Mesodermal cell (in vitro differentiated cells): ENCODE results near the gene TTLL13.
A peak's percentile ranks its signal among the peaks of the same experiment; 100 is the strongest.
"Not testable (repeated sequence)": the region's sequence is repeated elsewhere in the genome, so short reads cannot be mapped to it uniquely, and the experiment has no call there.

ENCODE experiments used
- H3K27ac ChIP-seq: 2 replicates; pipeline ENCODE4 v1.7.0; 2013; ENCODE audit warnings: mild to moderate bottlenecking, low read depth, low read length, moderate library complexity; ENCODE audit not compliant: severe bottlenecking
- H3K36me3 ChIP-seq: 2 replicates; pipeline ENCODE4 v1.7.1; 2013; ENCODE audit warnings: mild to moderate bottlenecking, low read length, moderate library complexity; ENCODE audit not compliant: control insufficient read depth, insufficient read depth
- H3K4me1 ChIP-seq: one replicate; pipeline ENCODE4 v1.7.1; 2013; ENCODE audit warnings: mild to moderate bottlenecking, low read length; ENCODE audit not compliant: insufficient read depth, control insufficient read depth, poor library complexity, severe bottlenecking
- H3K4me3 ChIP-seq: 2 replicates; pipeline ENCODE4 v1.7.0; 2013; ENCODE audit warnings: low read length, control low read depth, mild to moderate bottlenecking; ENCODE audit not compliant: insufficient read depth, poor library complexity, severe bottlenecking; ENCODE audit errors: extremely low read depth
- H3K9me3 ChIP-seq: 2 replicates; pipeline ENCODE4 v1.7.1; 2013; ENCODE audit warnings: mild to moderate bottlenecking, low read length, moderate library complexity; ENCODE audit not compliant: control insufficient read depth
- whole genome bisulfite sequencing, 2 experiments: methylation state at CpG; one replicate each; pipeline ENCODE4 v1.1.5; 2013; ENCODE audit warnings: missing lambda C conversion rate in 2 of 2; ENCODE audit not compliant: insufficient coverage in 2 of 2; 5-methylcytosine and 5-hydroxymethylcytosine counted together

The TTLL13 gene

DNA sequence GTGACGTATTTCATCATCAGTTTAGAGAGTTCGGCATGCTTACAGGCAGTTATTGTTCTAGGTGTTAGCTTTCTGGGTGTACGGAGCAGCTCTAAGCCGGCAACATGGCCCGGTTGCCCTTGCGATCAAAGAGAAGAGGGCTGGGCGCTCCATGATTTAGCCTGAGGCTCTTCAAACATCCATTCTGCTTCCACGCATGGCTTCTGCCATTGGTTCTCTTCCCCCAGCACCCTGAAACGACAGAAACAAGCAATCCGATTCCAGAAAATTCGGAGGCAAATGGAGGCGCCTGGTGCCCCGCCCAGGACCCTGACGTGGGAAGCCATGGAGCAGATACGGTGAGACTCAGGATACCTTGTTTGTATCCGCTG is 16.7 kb downstream of the TTLL13 start:
- 0 to 1% methylated on average over 12 to 15 of the region's 16 CpGs for WGBS, 2 experiments
- H3K4me1 ChIP-seq = peaks cover 11% of the 10 kb centered on the region
- peak overlapping the region; percentile 68 for H3K4me3 ChIP-seq
- H3K36me3 ChIP-seq = peaks cover 39% of the 10 kb centered on the region
- H3K9me3 ChIP-seq = no peaks in the 10 kb centered on the region
- H3K27ac ChIP-seq = peak overlapping the region; percentile 93

DNA sequence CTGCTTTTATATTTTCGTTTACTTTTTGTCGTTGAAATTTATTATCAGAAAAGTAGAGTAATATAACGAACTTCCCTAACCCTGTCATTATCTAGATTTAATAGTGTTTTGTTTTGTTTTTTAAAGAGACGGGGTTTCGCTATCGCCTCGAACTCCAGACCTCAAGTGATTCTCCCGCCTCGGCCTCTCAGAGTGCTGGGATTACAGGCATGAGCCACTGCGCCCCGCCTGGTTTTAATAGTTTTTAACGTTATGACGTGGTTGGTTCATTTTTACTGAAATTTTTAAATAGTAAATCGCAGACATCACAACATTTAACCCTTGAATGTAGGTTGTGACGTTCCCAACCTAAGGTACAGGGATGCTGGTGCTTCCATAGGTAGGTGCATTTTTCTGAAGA is 17.1 kb downstream of the TTLL13 start:
- H3K27ac ChIP-seq = peak overlapping the region; percentile 93
- 36% methylated on average over 6 of the region's 15 CpGs; no CpG with 5 or more reads in 1 of the 2 experiments for WGBS, 2 experiments

DNA sequence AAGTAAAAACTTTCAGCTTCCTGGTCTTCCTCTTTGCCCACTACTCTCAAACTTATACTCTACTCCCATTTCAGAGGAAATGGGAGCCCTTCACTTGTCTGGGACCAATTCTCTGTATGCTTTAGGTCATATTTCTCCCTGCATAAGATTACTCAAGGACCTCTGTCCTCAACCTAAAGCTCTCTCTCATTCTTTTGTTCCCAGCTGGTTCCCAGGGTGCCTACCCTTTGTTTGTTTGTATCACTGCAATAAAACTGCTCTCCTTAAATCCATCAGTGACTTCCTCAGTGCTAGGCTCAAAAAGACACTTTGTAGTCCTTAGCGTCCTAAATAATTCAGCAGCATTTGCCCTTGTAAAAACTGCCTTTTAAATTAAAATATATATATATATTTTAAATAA is 19.1 kb downstream of the TTLL13 start:
- peaks cover 62% of the 10 kb centered on the region for H3K36me3 ChIP-seq
- no peak overlapping the region for H3K27ac ChIP-seq
- H3K4me3 ChIP-seq = no peak overlapping the region
- no CpG with 5 or more reads among the region's 1 CpG for WGBS, 2 experiments
- H3K9me3 ChIP-seq = no peaks in the 10 kb centered on the region
- H3K4me1 ChIP-seq = peaks cover 11% of the 10 kb centered on the region

More for the DNA sequence above, 17.1 kb downstream of the TTLL13 start:
- peak overlapping the region; percentile 68 for H3K4me3 ChIP-seq
- H3K36me3 ChIP-seq = peaks cover 43% of the 10 kb centered on the region
- H3K9me3 ChIP-seq = no peaks in the 10 kb centered on the region
- peaks cover 11% of the 10 kb centered on the region for H3K4me1 ChIP-seq

DNA sequence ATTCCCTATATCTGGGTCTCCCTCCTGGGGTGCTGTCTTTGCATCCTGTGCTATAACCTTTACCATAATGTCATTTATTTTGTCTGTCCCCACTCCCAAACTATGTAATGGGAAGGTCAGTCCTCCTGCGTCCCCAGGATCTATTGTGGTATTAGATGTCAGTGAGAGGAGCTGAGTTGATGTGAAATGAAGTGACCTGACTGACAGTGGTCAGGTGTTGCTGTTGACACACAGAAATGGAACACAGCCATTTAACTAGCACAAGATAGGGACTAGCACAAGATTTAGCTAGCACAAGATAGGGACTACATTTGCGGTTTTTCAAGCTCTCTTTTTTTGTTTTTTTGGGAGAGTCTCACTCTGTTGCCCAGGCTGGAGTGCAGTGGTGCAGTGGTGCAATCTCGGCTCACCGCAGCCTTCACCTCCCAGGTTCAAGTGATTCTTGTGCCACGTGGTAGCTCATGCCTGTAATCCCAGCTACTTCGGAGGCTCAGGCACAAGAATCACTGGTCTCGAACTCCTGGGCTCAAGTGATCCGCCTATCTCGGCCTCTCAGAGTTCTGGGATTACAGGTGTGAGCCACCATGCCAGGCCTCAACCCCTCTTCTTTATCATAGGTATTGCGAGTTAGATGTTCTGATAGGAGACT is 21.3 kb downstream of the TTLL13 start:
- peaks cover 75% of the 10 kb centered on the region for H3K36me3 ChIP-seq

DNA sequence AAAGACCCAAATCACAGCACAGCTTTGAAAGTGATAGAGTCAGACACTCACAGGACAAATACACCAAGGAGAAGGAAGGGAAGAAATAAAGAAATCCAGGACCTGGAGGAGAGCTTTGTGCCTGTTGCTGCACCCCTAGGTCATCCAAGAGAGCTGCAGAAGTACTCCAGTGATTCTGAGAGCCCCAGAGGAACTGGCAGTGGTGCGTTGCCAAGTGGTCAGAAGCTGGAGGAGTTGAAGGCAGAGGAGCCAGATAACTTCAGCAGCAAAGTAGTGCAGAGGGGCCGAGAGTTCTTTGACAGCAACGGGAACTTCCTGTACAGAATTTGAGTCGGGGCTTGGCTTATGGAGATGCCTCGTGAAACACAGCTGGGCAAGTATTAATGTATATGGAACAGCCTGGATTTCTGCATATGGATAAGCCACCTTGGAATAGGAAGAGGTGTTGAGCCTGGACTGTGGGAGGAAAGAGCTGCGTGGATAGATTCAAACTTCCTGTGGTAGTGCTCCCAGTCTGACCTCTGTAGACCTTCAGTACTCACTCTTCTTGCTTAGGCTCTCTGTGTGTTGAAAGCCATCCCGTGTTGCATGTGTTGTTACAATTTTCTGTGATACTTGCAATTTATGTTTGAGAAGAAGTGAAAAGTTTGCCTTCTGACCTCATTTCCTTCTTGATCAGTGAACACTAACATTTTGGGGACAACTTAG is 22.3 kb downstream of the TTLL13 start:
- Histone ChIP-seq H3K27ac (peak overlapping the region; percentile 16), H3K4me3 (no peak overlapping the region), H3K9me3 (no peaks in the 10 kb centered on the region), H3K36me3 (peaks cover 80% of the 10 kb centered on the region), H3K4me1 (peaks cover 11% of the 10 kb centered on the region)
- 94 to 97% methylated on average over 5 to 6 of the region's 7 CpGs for WGBS, 2 experiments

More for the DNA sequence above, 21.3 kb downstream of the TTLL13 start:
- Histone ChIP-seq H3K4me3 (no peak overlapping the region), H3K4me1 (peaks cover 11% of the 10 kb centered on the region), H3K27ac (no peak overlapping the region), H3K9me3 (no peaks in the 10 kb centered on the region)
- 90 to 97% methylated on average over 8 to 10 of the region's 10 CpGs for WGBS, 2 experiments

DNA sequence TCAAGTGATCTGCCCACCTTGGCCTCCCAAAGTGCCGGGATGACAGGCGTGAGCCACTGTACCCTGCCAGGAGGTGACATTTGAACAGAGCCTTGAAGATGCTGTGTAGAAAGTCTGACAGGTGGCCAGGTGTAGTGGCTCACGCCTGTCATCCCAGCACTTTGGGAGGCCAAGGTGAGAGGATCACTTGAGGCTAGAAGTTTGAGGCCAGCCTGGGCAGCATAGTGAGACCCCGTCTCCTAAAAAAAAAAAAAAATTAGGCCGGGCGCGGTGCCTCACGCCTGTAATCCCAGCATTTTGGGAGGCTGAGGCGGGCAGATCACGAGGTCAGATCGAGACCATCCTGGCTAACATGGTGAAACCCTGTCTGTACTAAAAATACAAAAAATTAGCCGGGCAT is 29.1 kb downstream of the TTLL13 start:
- peaks cover 17% of the 10 kb centered on the region for H3K36me3 ChIP-seq
- H3K4me3 ChIP-seq, H3K27ac ChIP-seq, H3K9me3 ChIP-seq, H3K4me1 ChIP-seq: not testable (repeated sequence)
- 86 to 96% methylated on average over 9 to 11 of the region's 12 CpGs for WGBS, 2 experiments

DNA sequence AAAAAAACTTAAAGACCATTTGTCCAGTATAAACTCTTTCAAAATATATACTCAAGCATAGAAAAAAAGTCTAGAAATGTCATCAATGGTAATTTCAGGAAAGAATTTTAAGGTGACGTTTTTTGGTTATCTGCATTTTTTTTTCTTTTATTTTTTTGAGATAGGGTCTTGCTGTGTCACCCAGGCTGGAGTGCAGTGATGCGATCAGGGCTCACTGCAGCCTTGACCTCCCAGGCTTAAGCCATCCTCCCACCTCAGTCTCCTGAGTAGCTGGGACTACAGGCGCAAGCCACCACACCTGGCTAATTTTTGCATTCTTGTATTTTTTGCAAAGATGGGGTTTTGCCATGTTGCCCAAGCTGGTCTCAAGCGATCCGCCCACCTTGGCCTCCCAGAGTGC is 31.4 kb downstream of the TTLL13 start:
- H3K9me3 ChIP-seq, H3K4me1 ChIP-seq, H3K36me3 ChIP-seq, H3K4me3 ChIP-seq, H3K27ac ChIP-seq: not testable (repeated sequence)
- WGBS, 2 experiments = 93 to 100% methylated on average over 3 of the region's 5 CpGs

DNA sequence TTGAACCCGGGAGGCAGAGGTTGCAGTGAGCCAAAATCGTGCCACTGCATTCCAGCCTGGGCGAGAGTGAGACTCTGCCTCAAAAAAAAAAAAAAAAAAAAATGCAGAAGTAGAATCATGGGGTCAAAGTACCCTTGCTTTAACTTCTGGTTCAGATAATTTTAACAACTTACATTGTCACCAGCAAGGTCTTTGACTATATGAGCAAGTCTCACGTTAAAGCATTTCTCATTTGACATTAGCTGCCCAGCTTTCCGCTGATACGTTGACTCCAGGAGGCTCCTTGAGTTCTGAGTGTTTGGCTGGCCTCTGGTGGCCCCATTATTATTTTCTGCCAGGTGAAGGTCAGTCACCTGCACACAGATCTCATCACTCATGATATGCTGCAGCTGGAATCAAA is 32.3 kb downstream of the TTLL13 start:
- H3K27ac ChIP-seq, H3K4me1 ChIP-seq, H3K36me3 ChIP-seq, H3K4me3 ChIP-seq, H3K9me3 ChIP-seq: not testable (repeated sequence)
- 92 to 93% methylated on average over 5 of the region's 6 CpGs for WGBS, 2 experiments

DNA sequence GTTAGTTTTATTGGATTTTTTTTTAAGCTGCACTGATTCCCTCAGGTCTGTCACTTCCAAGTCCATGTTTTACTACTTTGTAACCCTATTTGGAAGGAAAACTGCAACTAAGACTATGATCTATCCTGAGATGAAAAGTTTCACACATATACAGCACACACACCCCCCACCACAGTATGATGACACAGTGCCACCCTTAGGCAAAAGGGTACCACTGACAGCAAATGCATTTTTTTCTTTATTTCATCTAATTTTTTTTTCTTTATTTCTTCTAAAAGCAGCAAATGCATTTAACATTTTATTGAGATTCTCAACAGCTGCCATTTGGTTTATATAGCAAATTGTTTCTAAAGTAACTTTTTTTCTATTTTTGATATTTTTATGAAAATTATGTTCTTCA is 37.3 kb downstream of the TTLL13 start:
- Histone ChIP-seq H3K4me3 (no peak overlapping the region), H3K4me1 (no peaks in the 10 kb centered on the region), H3K27ac (no peak overlapping the region), H3K36me3 (no peaks in the 10 kb centered on the region), H3K9me3 (no peaks in the 10 kb centered on the region)

DNA sequence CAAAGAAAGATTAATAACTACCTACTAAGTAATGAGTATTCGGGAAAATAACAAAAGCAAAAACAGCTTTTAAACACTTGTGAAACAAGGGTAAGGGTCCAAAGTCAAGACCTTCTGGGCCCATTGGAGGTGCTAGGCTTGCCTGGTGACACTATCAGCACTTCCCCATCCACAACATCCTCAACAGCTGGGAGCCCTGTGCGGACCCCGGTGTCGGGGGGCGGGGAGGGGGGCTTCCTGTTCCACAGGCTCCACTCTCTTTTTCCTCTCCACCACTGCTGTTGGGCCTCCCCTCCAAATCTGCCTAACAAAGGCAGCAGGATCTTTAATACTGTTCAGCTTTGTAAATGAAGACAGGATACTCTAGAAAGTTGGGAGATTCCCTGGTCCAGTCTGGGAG is 37.7 kb downstream of the TTLL13 start:
- Histone ChIP-seq H3K36me3 (no peaks in the 10 kb centered on the region), H3K4me3 (no peak overlapping the region), H3K4me1 (no peaks in the 10 kb centered on the region), H3K9me3 (no peaks in the 10 kb centered on the region), H3K27ac (no peak overlapping the region)
- 25 to 60% methylated on average over 1 to 4 of the region's 5 CpGs for WGBS, 2 experiments

DNA sequence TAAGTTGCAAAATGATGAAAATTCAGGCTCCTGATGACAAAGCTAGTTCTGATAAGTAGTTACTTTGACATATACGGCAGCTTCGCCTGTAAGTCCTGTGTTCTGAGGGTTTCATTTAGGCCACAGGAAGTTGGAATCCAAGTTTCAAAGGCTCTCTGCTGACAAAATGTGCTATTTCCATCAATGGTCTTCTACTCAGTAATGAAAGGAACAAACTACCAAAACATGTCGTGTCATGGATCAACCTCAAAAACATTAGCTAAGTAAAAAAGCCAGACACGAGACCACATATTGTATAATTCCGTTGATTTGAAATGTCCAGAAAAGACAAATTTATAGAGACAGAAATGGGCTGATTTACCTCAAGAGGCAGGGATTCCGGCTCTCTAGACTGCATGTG is 38.6 kb downstream of the TTLL13 start:
- 87 to 97% methylated on average over 4 to 5 of the region's 6 CpGs for WGBS, 2 experiments
- Histone ChIP-seq H3K4me1 (no peaks in the 10 kb centered on the region), H3K9me3 (no peaks in the 10 kb centered on the region)

More for the DNA sequence above, 38.6 kb downstream of the TTLL13 start:
- Histone ChIP-seq H3K27ac (no peak overlapping the region), H3K36me3 (no peaks in the 10 kb centered on the region), H3K4me3 (no peak overlapping the region)
